ENCODE measurements around the gene TMEM143.
A peak's percentile ranks its signal among the peaks of the same experiment; 100 is the strongest.

Gene TMEM143

GRCh38 chr19:48365602-48366001 is 1.9 kb upstream of the TMEM143 start:
- no peak for TF ChIP-seq CTCF (IDR thresholded peaks at IDR 0.05)
- no peak for DNase-seq (ENCODE audit: low spot score)
- no peak overlapping the region for H3K4me3 ChIP-seq
- H3K27ac ChIP-seq: no peak overlapping the region

- H3K4me3 ChIP-seq: peak overlapping the region; percentile 69
- TF ChIP-seq CTCF (IDR thresholded peaks at IDR 0.05): no peak
- peak overlapping the region in 1 of 2 donors; percentile 89 for H3K27ac ChIP-seq
- no peak for DNase-seq (ENCODE audit: low spot score)
Observed at GRCh38 chr19:48364598-48365348, 1.0 kb upstream of the TMEM143 start.

- TF ChIP-seq CTCF (IDR thresholded peaks at IDR 0.05): no peak
- Histone ChIP-seq H3K4me3 (peak overlapping the region; percentile 69), H3K27ac (peak overlapping the region; percentile 89)
- peak; percentile 88 for DNase-seq (ENCODE audit: low spot score)
Observed at GRCh38 chr19:48363500-48363809, 285 bp downstream of the TMEM143 start.

GRCh38 chr19:48362716-48363499 is 832 bp downstream of the TMEM143 start:
- DNase-seq (ENCODE audit: low spot score): peak; percentile 94
- TF ChIP-seq CTCF (IDR thresholded peaks at IDR 0.05): no peak
- peak overlapping the region; percentile 89 for H3K27ac ChIP-seq
- H3K4me3 ChIP-seq: peak overlapping the region; percentile 69

GRCh38 chr19:48361912-48362311 is 1.8 kb downstream of the TMEM143 start:
- H3K4me3 ChIP-seq: no peak overlapping the region
- no peak for TF ChIP-seq CTCF (IDR thresholded peaks at IDR 0.05)
- no peak for DNase-seq (ENCODE audit: low spot score)

GRCh38 chr19:48359123-48359522 is 4.6 kb downstream of the TMEM143 start:
- Histone ChIP-seq H3K4me3 (no peak overlapping the region), H3K27ac (no peak overlapping the region)
- no peak for TF ChIP-seq CTCF (IDR thresholded peaks at IDR 0.05)
- DNase-seq (ENCODE audit: low spot score): no peak

More at GRCh38 chr19:48361912-48362311, 1.8 kb downstream of the TMEM143 start:
- no peak overlapping the region for H3K27ac ChIP-seq

All from coronary artery (tissue), 2 donors.